A673 (cell line): Measurements from ENCODE around the gene PNLDC1.

Experiments
- EZH2 ChIP-seq: fragments of 200-600 bp; sonication (generic); IDR thresholded peaks from 2 replicates; pipeline ENCODE4 v1.6.1; 2017; ENCODE audit warnings: borderline replicate concordance, low read depth, mild to moderate bottlenecking, mixed read lengths, antibody characterized with exemption, low read length; ENCODE audit not compliant: poor library complexity, severe bottlenecking
- TF ChIP-seq, protein P1 (sequence below): fragments of 300-800, 200-600 bp; sonication (generic); conservative IDR thresholded peaks from 2 replicates; pipeline ENCODE4 v1.5.1; 2017; ENCODE audit warnings: low read depth, mild to moderate bottlenecking, antibody characterized with exemption, low read length, moderate library complexity, mixed read lengths

DNA sequence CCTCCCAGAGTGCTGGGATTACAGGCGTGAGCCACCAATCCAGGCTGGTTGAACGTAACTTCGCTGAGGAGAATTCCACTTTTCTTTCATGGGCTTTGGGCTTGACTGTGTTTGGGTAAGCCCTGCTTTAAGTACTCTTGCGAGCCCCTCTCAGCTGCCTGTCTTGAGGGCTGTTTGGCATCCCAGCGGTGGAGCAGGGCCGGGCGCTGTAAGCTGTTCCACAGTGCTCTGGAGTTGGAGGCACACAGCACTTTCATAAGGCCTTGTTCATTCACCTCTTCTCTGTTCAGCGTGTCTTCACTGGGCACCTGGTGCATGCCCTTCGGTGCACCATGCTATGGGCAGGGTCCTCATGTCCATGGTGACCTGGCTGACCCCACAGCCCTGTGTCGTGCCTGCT lies 21.6 kb downstream of the PNLDC1 start:
- TF ChIP-seq, protein P1, sequence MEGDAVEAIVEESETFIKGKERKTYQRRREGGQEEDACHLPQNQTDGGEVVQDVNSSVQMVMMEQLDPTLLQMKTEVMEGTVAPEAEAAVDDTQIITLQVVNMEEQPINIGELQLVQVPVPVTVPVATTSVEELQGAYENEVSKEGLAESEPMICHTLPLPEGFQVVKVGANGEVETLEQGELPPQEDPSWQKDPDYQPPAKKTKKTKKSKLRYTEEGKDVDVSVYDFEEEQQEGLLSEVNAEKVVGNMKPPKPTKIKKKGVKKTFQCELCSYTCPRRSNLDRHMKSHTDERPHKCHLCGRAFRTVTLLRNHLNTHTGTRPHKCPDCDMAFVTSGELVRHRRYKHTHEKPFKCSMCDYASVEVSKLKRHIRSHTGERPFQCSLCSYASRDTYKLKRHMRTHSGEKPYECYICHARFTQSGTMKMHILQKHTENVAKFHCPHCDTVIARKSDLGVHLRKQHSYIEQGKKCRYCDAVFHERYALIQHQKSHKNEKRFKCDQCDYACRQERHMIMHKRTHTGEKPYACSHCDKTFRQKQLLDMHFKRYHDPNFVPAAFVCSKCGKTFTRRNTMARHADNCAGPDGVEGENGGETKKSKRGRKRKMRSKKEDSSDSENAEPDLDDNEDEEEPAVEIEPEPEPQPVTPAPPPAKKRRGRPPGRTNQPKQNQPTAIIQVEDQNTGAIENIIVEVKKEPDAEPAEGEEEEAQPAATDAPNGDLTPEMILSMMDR, result no peak
- TF ChIP-seq EZH2, result no peak
